Keratinocyte (primary cell): Measurements from ENCODE around the gene TCP11. TPM values are rescaled to one million over a fixed set of nuclear protein-coding genes. Genes with fewer than 3 reads are reported as not detected.

ENCODE experiments used
- DNase-seq: peaks from one replicate; pipeline ENCODE4 v3.0.0-alpha.2; 2011; ENCODE audit warnings: low read depth, missing footprints, low spot score
- FAIRE-seq: peaks from 2 replicates; lab custom pipeline; 2011; peaks lifted over from hg19 to GRCh38; lab: Jason Lieb, UNC
- H2AFZ ChIP-seq: 2 replicates; pipeline ENCODE4 v1.6.0; 2012; ENCODE audit warnings: low read length, control low read depth, inconsistent platforms; ENCODE audit not compliant: control insufficient read depth
- H3K27ac ChIP-seq: 2 replicates; pipeline ENCODE4 v1.5.1; 2011; ENCODE audit warnings: low read length; ENCODE audit not compliant: control insufficient read depth, insufficient read depth
- H3K27me3 ChIP-seq: 3 replicates; pipeline ENCODE4 v1.6.0; 2011; ENCODE audit warnings: low read length; ENCODE audit not compliant: control insufficient read depth, insufficient read depth; ENCODE audit errors: extremely low read depth
- H3K36me3 ChIP-seq, 2 experiments: 2 replicates in 1 of 2; 3 replicates in 1 of 2; pipeline ENCODE4 v1.5.1; 2011; ENCODE audit warnings: low read length in 2 of 2, mild to moderate bottlenecking in 1 of 2; ENCODE audit not compliant: control insufficient read depth in 2 of 2, insufficient read depth in 2 of 2; ENCODE audit errors: extremely low read depth in 1 of 2
- H3K4me1 ChIP-seq: 3 replicates; pipeline ENCODE4 v1.5.1; 2011; ENCODE audit warnings: low read length; ENCODE audit not compliant: control insufficient read depth, insufficient read depth; ENCODE audit errors: extremely low read depth
- H3K4me2 ChIP-seq: 3 replicates; pipeline ENCODE4 v1.6.0; 2011; ENCODE audit warnings: low read depth, low read length; ENCODE audit not compliant: control insufficient read depth, insufficient read depth; ENCODE audit errors: extremely low read depth
- H3K4me3 ChIP-seq, 3 experiments: fragments of 200-600 bp in 1 of 3; sonication (generic) in 1 of 3; 2 replicates in 2 of 3; 3 replicates in 1 of 3; pipeline ENCODE4 v1.5.1; 2011 to 2016; ENCODE audit warnings: low read length in 3 of 3, mild to moderate bottlenecking in 3 of 3, control low read depth in 2 of 3, inconsistent platforms in 1 of 3, low read depth in 1 of 3, mixed read lengths in 1 of 3, mixed run types in 1 of 3, moderate library complexity in 1 of 3; ENCODE audit not compliant: control insufficient read depth in 2 of 3, insufficient read depth in 2 of 3; ENCODE audit errors: extremely low read depth in 1 of 3
- H3K79me2 ChIP-seq: 2 replicates; pipeline ENCODE4 v1.6.0; 2012; ENCODE audit warnings: low read length; ENCODE audit not compliant: control insufficient read depth, insufficient read depth
- H3K9ac ChIP-seq: 3 replicates; pipeline ENCODE4 v1.6.0; 2011; ENCODE audit warnings: low read length; ENCODE audit not compliant: control insufficient read depth, insufficient read depth; ENCODE audit errors: extremely low read depth
- H3K9me1 ChIP-seq: 3 replicates; pipeline ENCODE4 v1.6.0; 2011; ENCODE audit warnings: low read length; ENCODE audit not compliant: control insufficient read depth, insufficient read depth; ENCODE audit errors: extremely low read depth
- H3K9me3 ChIP-seq: 2 replicates; pipeline ENCODE4 v1.5.1; 2012; ENCODE audit warnings: low read depth, low read length; ENCODE audit not compliant: control insufficient read depth
- H4K20me1 ChIP-seq: 3 replicates; pipeline ENCODE4 v1.6.0; 2011; ENCODE audit warnings: low read length; ENCODE audit not compliant: control insufficient read depth, insufficient read depth; ENCODE audit errors: extremely low read depth
- EZH2 ChIP-seq: IDR thresholded peaks from one replicate; pipeline ENCODE4 v1.6.1; 2012; ENCODE audit warnings: inconsistent platforms, mild to moderate bottlenecking, low read length, moderate library complexity
- dilution Hi-C: fragments of 300-500 bp; cut with MboI; formaldehyde crosslinking; loops from one replicate; pipeline ENCODE4 v1.7.0; 2020; ENCODE audit warnings: low sequenced_read_pairs; ENCODE audit not compliant: extremely low pct_ligation_motif_present
- polyA plus RNA-seq, 5 experiments: library from polyadenylated mRNA; depleted of rRNA in 3 of 5; stranded (reverse) in 3 of 5; stranded (forward) in 1 of 5; unstranded in 1 of 5; fragments of >200 nt; gene quantifications; 1 replicate in 1 of 5; 2 replicates in 3 of 5; 3 replicates in 1 of 5; pipeline versions ENCODE4 v1.2.1 to v1.2.3, GENCODE V29; 2011 to 2012; ENCODE audit warnings: missing spikeins in 2 of 5, low read depth in 1 of 5, low replicate concordance in 1 of 5
- TF ChIP-seq, protein P1 (sequence below), 3 experiments: IDR thresholded peaks in 1 of 3; conservative IDR thresholded peaks in 1 of 3; optimal IDR thresholded peaks in 1 of 3; 2 replicates in 2 of 3; 3 replicates in 1 of 3; pipeline versions ENCODE3 to v1.5.1; 2011; ENCODE audit warnings: low read length in 3 of 3, mild to moderate bottlenecking in 3 of 3, moderate library complexity in 2 of 3, control low read depth in 1 of 3, inconsistent platforms in 1 of 3; ENCODE audit not compliant: insufficient read depth in 2 of 3; ENCODE audit errors: extremely low read depth in 1 of 3

The TCP11 gene
- polyA plus RNA-seq, 1 donor (not counting 4 experiments of a cell fraction or from before 2014, with no cell fraction given), result not detected

DNA sequence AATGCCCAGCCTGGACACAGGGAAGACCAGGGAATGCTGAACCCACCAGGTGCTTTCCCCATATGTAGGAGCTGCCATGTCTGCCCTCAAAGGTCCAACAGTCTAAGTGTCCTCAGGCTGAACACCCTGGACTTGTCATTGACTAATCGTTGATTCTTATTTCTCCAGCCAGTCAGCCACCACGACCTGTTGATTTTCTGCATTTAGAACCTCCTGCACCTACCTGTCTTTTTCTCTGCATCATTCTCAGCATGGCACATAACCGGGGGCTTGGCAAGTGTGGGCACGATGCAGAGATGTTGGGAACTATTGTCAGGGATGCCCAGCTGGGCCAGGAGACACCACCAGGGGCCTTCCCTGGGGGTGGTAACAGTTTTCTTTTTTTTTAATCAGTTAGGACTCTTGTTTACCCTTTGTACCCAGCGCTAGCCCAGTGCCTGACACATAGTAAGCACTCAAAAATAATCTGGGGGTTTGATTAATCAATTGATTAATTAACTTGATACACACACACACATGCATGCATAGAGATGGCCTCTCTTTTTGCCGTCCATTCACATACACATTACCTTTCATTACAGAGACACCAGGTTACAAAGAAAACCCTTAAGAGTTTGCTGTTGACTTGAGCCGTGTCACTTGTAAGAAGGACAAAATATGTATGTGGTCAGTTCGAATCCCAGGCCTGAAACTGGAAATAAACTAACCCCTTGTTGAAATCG is 43.6 kb upstream of the TCP11 start:
- H3K9ac ChIP-seq, result no peak overlapping the region
- no peak overlapping the region for H3K27ac ChIP-seq
- H3K4me1 ChIP-seq, result peaks cover 20% of the 10 kb centered on the region
- H2AFZ ChIP-seq, result no peak overlapping the region
- H3K9me1 ChIP-seq, result no peaks in the 10 kb centered on the region
- FAIRE-seq, result no peak
- H4K20me1 ChIP-seq, result no peaks in the 10 kb centered on the region
- no peak for TF ChIP-seq EZH2
- TF ChIP-seq, protein P1, sequence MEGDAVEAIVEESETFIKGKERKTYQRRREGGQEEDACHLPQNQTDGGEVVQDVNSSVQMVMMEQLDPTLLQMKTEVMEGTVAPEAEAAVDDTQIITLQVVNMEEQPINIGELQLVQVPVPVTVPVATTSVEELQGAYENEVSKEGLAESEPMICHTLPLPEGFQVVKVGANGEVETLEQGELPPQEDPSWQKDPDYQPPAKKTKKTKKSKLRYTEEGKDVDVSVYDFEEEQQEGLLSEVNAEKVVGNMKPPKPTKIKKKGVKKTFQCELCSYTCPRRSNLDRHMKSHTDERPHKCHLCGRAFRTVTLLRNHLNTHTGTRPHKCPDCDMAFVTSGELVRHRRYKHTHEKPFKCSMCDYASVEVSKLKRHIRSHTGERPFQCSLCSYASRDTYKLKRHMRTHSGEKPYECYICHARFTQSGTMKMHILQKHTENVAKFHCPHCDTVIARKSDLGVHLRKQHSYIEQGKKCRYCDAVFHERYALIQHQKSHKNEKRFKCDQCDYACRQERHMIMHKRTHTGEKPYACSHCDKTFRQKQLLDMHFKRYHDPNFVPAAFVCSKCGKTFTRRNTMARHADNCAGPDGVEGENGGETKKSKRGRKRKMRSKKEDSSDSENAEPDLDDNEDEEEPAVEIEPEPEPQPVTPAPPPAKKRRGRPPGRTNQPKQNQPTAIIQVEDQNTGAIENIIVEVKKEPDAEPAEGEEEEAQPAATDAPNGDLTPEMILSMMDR (optimal IDR thresholded peaks at IDR 0.05 in 1 of 3, IDR thresholded peaks at IDR 0.05 in 1 of 3, conservative IDR thresholded peaks at IDR 0.05 in 1 of 3; ENCODE audit: extremely low read depth in 1 of 3, insufficient read depth in 2 of 3, low read length in 3 of 3), result no peak
- no peaks in the 10 kb centered on the region for H3K36me3 ChIP-seq
- H3K79me2 ChIP-seq, result no peaks in the 10 kb centered on the region
- no peaks in the 10 kb centered on the region for H3K9me3 ChIP-seq
- no peak for DNase-seq
- dilution Hi-C loops, result no loop called here
- H3K4me2 ChIP-seq, result no peak overlapping the region
- H3K27me3 ChIP-seq, result peaks cover 2% of the 10 kb centered on the region
- no peak overlapping the region for H3K4me3 ChIP-seq

DNA sequence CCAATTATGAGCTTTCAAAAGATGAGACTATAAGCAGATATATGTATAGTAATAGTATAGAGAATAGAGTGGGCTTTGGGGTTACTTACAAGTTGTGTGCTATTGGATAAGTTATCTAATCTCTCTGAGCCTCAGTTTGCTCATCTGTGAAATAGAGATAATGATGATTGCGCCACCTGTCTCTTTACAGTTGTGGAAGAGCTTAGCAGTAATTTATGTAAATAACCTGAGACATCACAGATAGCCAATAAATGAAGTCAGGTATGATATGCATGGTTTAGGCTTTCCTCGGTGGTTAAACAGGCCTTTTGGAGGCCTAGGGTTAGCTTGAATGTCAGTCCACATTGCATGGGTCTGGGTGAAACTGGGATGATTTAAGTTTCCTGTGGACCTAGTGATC is 42.8 kb upstream of the TCP11 start:
- Histone ChIP-seq H3K9me3 (no peaks in the 10 kb centered on the region), H2AFZ (no peak overlapping the region), H3K4me2 (no peak overlapping the region), H3K27ac (no peak overlapping the region), H3K4me1 (peaks cover 20% of the 10 kb centered on the region), H3K27me3 (no peaks in the 10 kb centered on the region), H3K4me3 (no peak overlapping the region), H4K20me1 (no peaks in the 10 kb centered on the region), H3K9me1 (no peaks in the 10 kb centered on the region), H3K79me2 (no peaks in the 10 kb centered on the region), H3K9ac (no peak overlapping the region), H3K36me3 (no peaks in the 10 kb centered on the region)
- dilution Hi-C loops, result no loop called here
- FAIRE-seq, result no peak
- no peak for DNase-seq
- TF ChIP-seq, protein P1 (optimal IDR thresholded peaks at IDR 0.05 in 1 of 3, IDR thresholded peaks at IDR 0.05 in 1 of 3, conservative IDR thresholded peaks at IDR 0.05 in 1 of 3; ENCODE audit: extremely low read depth in 1 of 3, insufficient read depth in 2 of 3, low read length in 3 of 3), result no peak
- TF ChIP-seq EZH2, result no peak
